WI38 (cell line): ENCODE data around the gene CACNA1D.

Experiments used
- H3K4me3 ChIP-seq: 2 replicates; pipeline ENCODE4 v1.5.1; 2011; ENCODE audit warnings: low read depth, mild to moderate bottlenecking, control low read depth, low read length
- TF ChIP-seq, protein P1 (sequence below): IDR thresholded peaks from 2 replicates; pipeline ENCODE4 v1.5.1; 2012; ENCODE audit warnings: low read depth, mild to moderate bottlenecking, control low read depth, low read length

Gene CACNA1D

DNA sequence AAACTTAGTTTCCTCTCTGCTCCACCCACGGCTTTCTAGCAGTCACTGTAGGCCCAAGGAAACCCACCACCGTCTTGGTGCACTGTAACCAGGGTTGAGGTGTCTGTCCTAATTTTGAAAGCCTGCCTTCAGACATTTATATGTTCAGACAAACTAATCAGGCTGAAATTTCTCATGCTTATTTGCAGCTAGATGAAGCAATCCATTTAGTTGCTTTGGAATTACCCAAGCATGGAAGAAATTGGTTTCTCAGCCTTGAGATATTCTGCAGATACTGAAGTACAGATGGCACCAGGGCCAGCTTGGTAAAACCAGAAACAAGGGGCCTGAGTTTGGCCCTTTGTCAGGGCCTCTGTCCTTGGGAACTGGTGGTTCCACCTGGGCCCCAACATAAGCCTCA lies 105.4 kb downstream of the CACNA1D start:
- TF ChIP-seq, protein P1, sequence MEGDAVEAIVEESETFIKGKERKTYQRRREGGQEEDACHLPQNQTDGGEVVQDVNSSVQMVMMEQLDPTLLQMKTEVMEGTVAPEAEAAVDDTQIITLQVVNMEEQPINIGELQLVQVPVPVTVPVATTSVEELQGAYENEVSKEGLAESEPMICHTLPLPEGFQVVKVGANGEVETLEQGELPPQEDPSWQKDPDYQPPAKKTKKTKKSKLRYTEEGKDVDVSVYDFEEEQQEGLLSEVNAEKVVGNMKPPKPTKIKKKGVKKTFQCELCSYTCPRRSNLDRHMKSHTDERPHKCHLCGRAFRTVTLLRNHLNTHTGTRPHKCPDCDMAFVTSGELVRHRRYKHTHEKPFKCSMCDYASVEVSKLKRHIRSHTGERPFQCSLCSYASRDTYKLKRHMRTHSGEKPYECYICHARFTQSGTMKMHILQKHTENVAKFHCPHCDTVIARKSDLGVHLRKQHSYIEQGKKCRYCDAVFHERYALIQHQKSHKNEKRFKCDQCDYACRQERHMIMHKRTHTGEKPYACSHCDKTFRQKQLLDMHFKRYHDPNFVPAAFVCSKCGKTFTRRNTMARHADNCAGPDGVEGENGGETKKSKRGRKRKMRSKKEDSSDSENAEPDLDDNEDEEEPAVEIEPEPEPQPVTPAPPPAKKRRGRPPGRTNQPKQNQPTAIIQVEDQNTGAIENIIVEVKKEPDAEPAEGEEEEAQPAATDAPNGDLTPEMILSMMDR, result no peak
- H3K4me3 ChIP-seq, result no peak overlapping the region

DNA sequence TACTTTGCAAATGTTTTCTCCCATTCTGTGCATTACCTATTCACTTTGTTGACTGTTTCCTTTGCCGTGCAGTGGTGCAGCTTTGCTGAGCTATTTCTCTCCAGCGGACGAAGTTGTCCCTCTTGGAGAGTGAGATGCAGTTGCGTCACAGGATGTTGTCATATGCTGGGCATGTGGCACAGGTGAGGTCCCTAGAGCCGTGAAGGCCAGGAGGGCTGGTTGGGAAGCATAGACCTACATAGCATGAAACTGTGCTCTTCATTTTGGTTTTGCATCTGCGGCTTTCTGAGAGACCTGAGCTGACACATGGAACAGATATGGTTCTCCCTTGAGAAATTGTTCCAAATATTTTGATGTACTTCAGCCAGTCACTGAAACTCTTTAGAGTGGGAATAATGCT lies 108.5 kb downstream of the CACNA1D start:
- TF ChIP-seq, protein P1, result no peak
- H3K4me3 ChIP-seq, result no peak overlapping the region

DNA sequence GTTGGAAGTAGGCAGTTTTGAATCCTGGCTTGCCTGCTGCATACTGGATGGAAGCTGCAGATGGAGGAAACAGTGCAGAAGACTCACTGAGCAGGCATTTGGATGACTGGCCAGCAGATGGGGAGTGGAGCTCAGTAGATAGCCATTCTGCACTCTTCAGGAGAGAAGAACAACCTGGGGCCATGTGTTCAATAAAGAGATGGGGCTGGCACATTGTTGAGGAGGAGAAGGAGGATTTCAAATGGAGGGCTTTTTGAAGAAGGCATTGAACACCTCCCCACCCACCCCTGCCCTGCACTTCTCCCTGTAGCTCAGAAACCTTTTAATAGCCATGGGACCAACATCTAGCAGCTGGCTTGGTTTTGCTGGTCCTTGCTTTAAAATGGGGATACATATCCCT lies 109.8 kb downstream of the CACNA1D start:
- TF ChIP-seq, protein P1, result no peak
- no peak overlapping the region for H3K4me3 ChIP-seq

DNA sequence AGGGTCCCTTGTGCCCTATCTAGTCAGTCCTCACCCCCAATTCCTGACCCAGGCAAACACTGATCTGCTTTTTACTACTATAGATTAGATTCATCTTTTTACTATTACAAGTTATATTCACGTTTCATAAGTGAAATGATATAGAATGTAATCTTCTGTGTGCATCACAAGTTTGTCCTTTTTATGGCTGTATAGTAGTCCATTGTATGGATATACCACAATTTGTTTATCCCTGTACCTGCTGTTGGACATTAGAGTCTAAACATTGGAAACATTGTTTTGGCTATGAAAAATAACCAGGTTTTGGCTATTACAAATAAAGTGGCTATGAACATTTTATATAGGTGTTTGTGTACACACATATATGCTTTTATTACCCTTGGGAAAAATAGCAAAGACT lies 112.4 kb downstream of the CACNA1D start:
- TF ChIP-seq, protein P1, result no peak
- H3K4me3 ChIP-seq, result no peak overlapping the region

DNA sequence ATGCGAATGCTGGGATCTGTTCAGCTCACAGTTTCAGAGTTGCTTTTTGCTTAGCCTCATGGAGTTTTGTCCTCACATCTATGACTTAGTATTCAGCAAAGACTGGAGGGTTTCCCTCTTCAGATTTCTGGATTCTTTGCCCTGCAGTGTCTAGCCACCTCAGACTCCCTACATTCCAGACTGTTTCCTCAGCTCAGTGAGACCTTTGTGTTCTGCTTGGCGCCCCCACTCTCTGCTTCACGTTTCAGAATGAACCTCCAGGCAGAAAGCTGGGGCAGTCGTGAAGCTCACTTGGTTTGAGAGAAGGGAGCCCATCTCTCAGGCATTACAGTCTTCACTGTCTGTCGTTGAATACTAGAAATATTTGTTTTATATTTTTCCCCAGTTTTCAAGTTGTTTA lies 118.1 kb downstream of the CACNA1D start:
- no peak overlapping the region for H3K4me3 ChIP-seq
- TF ChIP-seq, protein P1, result no peak

DNA sequence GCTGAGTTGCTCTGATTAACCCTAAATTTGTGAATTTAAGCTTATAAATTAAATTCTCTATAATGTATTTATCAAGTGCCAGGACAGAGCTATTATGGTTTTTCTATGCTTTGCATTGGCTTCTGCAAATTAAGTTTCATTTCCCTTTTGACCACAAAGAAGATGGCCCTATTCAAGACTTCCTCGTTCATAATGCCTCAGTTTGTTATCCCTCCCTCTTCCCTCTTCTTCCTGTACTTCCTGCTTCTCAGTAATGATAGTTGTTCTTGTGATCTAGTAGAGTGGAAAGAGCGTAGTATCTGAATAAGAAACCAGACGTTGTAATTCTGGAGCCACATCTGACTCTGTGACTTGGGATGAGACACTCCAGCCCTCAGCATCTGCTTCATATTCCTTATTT lies 118.7 kb downstream of the CACNA1D start:
- no peak overlapping the region for H3K4me3 ChIP-seq
- TF ChIP-seq, protein P1, result no peak

DNA sequence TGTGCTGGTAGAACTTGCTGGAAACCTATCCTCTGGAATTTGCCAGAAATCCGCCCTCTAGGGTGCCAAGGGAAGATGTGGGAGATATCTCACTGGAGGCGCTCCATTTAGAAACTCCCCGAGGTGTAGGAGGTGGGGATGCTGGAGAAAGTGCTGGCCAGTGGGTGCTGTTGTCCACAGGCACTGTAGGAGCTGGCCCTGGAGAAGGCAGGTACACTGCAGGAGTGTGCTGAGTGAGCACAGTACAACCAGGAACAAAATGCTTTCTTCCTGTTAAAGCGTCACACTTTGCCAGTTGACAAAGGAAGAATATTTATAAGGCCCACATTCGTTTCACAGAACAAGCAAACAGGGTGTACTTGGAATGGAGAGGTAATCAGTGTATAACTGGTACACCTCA lies 119.9 kb downstream of the CACNA1D start:
- H3K4me3 ChIP-seq, result no peak overlapping the region
- TF ChIP-seq, protein P1, result no peak

DNA sequence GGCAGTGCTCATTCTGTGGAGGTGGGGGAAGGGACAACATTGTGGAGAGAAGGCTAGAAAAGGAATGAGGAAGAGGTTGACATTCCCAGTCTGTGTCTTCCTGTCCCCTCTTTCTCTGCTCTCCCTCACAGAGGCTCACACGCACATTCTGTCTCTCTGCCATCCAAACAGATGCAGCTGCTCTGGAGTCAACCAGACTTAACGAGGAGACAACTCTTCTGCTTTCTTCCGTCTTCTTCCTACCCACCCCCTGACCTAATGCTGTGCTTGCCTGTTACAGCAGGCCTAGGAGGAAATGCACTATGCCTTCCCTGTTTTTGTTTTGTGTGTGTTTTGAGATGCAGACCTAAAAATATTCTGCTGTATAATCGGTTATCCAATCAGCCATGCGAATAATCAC lies 121.9 kb downstream of the CACNA1D start:
- H3K4me3 ChIP-seq, result no peak overlapping the region
- TF ChIP-seq, protein P1, result no peak
